Left renal pelvis (tissue), 4 donors: ENCODE data around the gene RTN4RL1. TPM values are rescaled to one million over a fixed set of nuclear protein-coding genes. Genes with fewer than 3 reads are reported as not detected.
"Not testable (repeated sequence)": the region's sequence is repeated elsewhere in the genome, so short reads cannot be mapped to it uniquely, and the experiment has no call there.

ENCODE experiments used
- DNase-seq, 4 donors: peaks; one replicate each; pipeline ENCODE4 v3.0.0-alpha.2; 2013; ENCODE audit warnings: low read depth in 4 of 4, low spot score in 3 of 4
- polyA plus RNA-seq, 4 donors: library from polyadenylated mRNA; unstranded; fragments of 120-200 nt; gene quantifications; one replicate each; pipeline ENCODE4 v1.2.1, GENCODE V29; 2013; ENCODE audit not compliant: insufficient read length in 4 of 4

The RTN4RL1 gene
- polyA plus RNA-seq, 4 donors = 1.4 to 2.5 (median 1.7) TPM

DNA sequence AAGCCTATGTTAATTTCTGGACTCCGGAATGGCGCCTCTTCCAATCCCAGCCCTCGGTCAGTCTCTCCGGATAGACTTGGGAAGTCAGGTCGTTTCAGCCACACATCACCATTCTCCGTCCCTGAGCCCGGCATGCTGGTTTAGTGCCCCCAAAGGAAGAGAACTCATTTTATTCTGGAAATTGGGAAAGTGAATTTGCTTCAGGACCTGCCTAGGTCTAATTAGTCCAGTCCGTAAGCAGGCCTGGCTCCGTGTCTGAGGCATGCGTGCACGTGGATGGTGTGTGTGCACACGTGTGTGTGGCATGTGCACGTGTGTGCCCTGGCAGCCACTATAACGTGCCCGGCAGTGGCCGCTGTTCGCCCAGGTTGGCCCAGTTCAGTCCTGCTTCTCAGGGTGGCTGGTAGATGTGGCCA, 117.9 kb downstream of the RTN4RL1 start:
- DNase-seq = no peak

DNA sequence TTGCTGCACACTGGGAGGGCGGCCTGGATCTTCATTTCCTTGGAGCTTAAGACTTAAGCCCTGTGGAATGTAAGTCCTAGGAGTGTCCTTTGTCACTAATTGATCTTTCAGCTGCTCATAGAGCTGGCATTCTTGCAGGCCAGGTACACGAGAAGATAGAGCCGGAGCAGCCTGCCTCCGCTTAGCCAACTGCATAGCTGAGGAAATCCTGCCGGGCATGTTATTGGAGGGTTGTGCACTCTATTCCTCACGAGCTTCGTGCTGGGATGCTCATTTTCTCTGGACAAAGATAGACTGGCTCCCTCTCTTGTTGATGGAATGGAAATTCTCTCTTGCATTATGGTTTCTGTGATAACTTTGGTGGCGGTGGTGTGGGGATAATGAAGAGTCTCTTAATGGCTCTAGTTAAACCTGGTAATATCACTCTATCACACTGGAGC, 118.5 kb downstream of the RTN4RL1 start:
- DNase-seq = no peak

DNA sequence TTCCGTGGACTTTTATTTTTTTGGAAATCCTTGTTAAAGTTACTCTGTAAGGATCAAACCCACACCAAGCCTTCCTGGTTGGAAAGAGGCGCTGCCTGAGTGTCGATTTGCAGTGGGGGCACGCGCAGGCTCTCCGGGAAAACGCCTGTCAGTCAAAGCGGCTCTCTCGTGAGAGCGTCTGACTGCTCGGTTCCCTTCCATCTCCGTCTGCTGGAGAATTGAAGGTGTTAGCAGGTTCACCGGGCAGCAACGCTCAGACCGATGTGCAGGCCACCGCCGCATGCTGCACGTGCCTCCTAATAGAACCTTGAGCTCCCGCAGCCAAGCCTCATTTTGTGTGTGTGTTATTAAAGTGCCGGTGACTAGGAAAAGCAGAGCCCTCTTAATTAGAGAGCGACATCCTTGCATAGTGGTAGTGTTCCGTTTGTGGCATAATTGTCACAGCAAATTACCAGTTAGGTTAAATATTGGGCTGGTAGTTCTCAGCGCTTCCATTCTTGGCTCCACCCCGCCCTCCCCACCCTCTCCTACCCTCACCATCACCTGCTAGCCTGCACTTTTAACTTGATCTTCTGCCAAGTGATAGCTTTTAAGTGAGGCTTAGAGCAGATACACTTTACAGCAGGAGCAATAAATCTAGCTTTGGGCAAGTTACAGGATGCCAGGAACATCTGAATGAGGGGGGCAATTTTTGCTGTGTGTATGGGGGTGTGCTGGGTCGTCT, 119.8 kb downstream of the RTN4RL1 start:
- DNase-seq = no peak

DNA sequence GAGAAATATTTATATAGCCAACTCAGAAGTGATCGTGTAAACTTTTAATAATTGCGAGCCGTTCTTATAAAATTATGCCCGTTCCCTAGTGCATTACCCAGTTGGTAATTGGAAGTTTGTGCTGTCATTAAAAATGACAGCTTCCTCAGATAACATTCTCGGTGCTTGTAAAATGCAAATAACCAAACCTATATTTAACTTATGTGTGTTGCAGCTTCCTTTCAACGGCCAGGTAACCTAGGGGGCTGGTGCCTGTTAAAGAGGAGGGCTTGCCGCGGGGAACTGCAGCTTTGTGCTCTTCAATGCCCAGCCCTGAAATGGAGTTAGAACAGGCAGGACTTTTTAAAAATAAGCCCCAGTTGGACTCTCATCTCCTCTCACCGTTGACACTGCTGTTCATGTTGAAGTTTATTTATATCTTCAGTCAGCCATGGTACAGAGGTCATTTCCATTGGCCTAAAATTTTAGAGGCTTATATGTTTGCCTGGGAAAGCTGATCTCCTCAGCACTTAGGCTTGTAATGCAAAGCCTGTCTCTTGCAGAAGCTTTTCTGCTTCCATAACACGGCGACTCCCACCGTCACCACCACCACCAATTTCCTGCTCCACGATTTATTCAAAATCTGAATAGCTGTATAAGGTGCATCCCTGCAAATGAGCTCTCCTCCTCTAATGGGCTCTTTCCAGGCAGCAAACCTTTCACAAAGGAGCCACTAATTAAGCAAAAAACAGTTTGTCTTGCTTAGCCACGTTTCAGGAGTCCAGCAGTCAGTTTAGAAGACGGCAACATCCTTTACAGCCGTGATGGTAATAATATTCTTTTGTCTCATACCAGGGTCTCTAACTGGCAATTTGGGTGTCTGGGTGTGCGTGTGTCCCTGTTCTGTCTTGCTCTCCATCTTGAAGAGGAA, 120.6 kb downstream of the RTN4RL1 start:
- no peak for DNase-seq

DNA sequence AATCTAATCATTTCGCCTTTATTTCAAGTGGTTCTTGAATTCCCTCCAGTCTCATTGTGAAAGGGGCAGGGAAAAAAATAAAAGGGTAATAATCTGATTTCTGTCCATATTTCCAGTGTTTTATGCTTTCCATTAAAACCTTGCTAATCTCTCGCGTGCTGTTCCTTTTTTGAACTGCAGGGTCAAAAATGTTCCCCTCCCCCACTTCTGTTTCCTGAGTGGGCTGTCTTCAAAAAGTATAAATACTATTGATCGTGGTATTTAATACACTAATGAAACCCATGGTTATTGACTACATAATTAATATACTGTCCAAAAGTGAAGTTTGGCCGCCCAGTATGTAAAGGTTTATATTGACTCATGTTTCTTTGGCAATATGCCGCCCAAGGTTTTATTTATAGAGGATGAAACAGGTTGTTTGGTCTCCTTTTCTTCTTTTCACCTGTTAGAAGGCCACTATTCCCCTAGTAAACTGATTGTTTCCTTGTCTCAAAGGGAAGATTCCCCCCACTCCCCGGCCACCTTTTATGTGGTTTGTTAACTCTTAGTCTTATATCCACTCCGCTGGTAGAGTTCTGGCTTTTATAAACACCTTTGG, 125.6 kb downstream of the RTN4RL1 start:
- no peak for DNase-seq

DNA sequence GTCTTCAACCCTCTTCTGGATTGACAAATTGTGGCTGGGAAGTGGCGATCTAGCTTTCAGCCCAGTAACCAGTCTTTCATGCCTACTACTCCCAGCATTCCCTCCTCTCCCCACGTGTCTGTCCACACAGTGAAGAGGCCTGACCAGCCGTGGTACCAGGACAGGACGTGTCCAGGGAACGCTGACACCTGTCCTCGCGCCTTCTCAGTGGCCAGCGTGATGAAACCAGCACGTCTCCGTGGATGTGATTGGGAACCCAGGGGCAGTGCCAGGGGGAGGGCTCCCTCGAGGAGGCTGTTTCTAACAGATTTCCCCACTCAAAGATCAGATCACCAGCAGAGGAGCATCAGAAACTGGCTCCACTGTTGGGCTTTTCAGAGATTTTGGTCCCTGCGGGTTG, 126.3 kb downstream of the RTN4RL1 start:
- no peak for DNase-seq

DNA sequence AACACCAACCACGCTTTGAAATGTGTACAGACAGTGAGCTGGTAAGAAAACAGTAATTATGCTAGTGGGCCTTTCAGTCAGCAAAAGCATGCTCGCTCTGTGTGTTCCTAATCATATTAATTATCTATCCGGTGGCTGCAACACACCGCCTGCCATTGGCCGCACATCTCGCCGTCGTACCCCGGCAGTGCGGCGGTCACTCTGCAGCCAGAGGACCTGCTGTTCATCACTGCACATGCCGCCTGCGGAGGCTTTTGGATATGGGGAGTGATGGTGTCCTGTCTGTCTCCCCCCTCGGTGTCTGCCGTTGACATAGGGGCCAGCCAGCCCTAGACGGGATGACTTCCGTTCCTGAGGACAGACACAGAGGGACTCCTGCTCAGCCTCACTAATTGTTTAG, 126.8 kb downstream of the RTN4RL1 start:
- DNase-seq = no peak

DNA sequence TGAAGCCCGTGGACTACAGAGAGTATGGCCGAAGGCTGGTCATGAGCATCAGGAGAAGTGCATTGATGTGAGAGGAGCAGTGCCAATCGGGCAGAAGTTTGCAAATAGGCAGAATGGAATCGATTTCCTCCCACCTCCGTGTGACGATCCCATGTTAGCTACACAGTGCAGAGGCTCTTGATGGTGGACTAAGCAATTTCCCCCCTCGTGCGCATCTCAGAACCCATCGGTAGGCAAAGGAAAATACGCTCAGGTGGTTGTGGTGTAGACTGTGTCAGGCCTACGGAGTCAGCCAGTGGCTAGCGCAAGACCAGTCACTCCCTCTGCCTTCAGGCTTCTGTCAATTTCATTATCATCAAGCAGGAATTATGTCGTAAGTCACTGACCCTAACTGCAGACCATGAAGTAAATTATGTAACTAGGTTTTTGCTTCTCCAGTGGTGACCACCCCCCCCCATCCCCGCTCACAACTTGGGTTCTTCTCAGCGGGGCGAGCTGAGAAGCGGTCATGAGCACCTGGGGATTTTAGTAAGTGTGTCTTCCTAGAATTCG, 128.0 kb downstream of the RTN4RL1 start:
- no peak for DNase-seq

DNA sequence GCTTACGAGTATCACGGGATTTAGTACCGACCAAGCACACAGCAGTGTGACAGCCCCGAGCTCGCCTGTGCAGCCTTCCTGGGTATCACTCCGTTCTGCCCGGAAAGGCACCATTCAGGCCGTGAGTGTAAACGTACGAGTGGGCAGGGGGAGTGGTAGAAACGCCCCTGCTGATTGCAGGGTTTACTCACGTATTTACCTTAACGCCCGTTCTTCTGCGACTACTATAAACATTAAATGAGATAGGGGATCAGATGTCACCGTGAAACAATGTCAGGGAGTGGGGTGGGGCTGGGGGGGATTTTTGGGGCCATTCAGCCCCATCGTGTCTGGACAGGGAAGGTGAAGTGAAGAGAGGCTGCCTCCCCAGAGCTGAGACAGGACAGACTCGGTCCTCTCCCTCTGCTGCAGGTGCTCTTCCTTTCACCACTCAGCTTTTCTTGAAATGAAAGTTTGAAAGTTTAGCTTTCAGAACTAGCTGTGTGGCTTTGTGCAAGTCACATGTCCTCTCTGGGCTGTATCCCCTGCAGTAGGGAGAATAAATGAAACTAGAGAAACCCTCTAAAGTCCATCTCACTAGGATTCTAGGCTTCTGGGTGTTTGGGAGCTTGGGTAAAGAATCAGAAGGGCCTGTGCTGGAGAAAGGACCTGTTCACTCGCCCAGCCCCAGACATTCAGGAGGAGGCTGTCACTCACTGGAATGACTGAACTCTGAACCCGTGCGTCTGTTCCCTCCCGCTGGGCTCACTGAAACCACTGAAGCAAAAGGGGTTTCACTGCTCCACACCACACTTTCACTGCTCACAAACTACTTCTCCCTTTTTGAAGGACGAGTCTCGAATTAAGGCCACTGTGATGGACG, 128.7 kb downstream of the RTN4RL1 start:
- no peak for DNase-seq

DNA sequence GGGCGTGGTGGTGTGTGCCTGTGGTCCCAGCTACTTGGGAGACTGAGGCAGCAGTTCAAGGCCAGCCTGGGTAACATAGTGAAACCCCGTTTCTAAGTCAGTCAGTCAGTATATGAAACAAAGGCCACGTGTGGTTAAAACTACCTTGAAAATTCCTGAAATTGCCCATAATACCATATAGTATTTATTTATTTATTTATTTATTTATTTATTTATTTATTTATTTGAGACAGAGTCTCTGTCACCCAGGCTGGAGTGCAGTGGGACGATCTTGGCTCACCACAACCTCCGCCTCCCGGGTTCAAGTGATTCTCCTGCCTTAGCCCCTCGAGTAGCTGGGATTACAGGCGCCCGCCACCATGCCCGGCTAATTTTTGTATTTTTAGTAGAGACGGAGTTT, 129.7 kb downstream of the RTN4RL1 start:
- not testable (repeated sequence) for DNase-seq

DNA sequence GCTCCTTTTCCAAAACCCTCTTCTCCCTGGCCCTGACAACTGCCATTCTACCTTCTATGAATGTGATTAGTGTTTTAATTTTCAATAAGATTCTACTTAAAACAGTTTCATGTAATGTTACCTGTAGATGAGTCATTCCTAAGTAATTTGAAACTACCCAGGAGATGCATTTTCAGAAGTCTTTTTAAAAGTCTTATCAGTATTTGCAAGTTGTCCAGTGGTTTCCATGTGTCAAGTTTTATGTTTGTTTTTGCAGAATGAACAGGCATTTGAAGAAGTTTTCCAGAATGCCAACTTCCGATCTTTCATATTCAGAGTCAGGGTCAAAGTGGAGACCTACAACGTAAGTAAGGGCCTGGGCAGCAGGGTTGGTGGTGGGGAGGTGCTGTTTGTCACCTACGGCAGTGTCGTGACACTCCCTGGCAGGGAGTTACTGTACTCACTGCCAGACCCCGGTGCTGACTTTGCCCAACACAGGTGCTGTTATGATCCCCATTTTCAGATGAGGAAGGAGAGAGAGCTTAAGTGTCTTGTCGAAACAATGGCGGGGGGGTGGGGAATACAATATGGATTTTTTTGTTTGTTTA, 130.3 kb downstream of the RTN4RL1 start:
- no peak for DNase-seq

DNA sequence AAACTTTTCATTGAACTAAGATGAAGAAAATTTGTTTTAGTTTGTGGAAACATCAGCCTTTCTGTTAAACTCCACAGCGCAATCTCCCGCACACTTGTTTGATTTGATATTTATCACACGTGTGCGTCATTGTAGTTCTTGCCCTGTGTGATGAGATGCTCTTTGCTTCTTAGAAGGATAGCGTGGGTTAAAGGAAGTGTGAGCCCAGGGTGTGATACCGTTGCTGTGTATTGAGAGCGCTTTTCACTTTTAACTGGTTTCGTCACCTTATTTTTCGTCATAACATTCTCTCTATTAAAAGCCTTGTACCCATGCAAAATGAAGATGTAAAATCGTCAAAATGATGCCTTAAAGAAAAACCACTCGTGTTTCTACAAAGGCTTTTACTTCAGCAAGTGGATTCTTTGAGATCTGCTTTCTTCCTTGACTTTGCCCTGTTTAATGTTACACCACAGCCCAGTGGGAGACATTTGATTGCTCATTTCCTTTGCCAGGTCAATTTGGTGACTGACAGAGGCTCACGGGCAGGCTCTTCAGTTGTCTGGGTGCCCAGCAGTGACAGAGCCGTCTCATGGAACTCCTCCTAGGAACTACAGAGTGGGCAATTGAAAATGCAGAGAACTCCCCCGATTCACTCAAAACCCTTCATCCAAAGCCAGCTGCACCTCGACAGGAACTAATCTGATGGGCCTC, 134.2 kb downstream of the RTN4RL1 start:
- DNase-seq = no peak

DNA sequence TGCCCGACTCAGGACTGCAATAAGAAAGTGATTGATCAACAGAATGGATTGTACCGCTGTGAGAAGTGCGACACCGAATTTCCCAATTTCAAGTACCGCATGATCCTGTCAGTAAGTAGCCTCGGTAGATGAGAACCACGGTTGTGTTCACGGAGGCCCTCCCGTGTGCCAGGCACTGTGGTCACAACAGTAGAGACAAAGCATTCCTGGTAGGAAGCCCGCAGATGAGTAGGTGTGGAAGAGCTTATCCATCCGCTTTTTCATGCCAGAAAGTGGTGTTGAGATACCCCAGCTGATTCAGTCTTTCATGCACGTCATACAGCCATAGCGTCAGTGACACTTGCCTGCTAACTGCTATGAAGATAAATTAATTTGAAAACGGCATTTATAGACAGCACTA, 136.4 kb downstream of the RTN4RL1 start:
- DNase-seq = no peak

Other genes starting within 250 kb of the RTN4RL1 start
- 10 to 100 TPM; 12.9 to 18.6 (median 15.1) TPM for gene SMYD4, start 195.4 kb downstream of the RTN4RL1 start, polyA plus RNA-seq
- 100 to 1,000 TPM; 105 to 142 (median 123) TPM for gene RPA1, start 195.3 kb downstream of the RTN4RL1 start, polyA plus RNA-seq
- 10 to 100 TPM; 36.5 to 59.1 (median 39.7) TPM for gene DPH1, start 4.8 kb upstream of the RTN4RL1 start, polyA plus RNA-seq
- 10 to 100 TPM; 10.1 to 15.1 (median 11.9) TPM for gene OVCA2, start 16.7 kb upstream of the RTN4RL1 start, polyA plus RNA-seq
- gene HIC1, start 29.8 kb upstream of the RTN4RL1 start, polyA plus RNA-seq = 10 to 100 TPM; 14.3 to 98.2 (median 21.6) TPM